Measurements from ENCODE around the gene NXT1. TPM values are rescaled to one million over a fixed set of nuclear protein-coding genes. Genes with fewer than 3 reads are reported as not detected.

Gene NXT1
- total and polyA plus RNA-seq, 11 donors = 4.2 to 20.1 (median 9.1) TPM

- H3K27me3 ChIP-seq = no peaks in the 10 kb centered on the region
- TF ChIP-seq CTCF (IDR thresholded peaks at IDR 0.05) (no peak), POLR2A (IDR thresholded peaks at IDR 0.05) (no peak)
- H3K4me1 ChIP-seq = peaks cover 0 to 22% (median 5%) of the 10 kb centered on the region in 12 donors
- DNase-seq (no peak), ATAC-seq (no peak)
- H3K4me3 ChIP-seq = no peak overlapping the region
- H3K9me3 ChIP-seq = no peaks in the 10 kb centered on the region
- 90 to 93% (median 92%) methylated on average over 5 of the region's 5 CpGs for WGBS, 4 donors
- no peak overlapping the region for H3K27ac ChIP-seq
- no peaks in the 10 kb centered on the region for H3K36me3 ChIP-seq
- intact Hi-C loops (cut with DNase I) = loop anchor here in 1 of 10 donors (10.0 kb wide), 1 partner anchor 452 kb away; no protein-coding TSS in a partner anchor
These were observed 33.5 kb upstream of the NXT1 start for GRCh38 chr20:23317081-23317480.

GRCh38 chr20:23318347-23318746 lies 32.2 kb upstream of the NXT1 start:
- TF ChIP-seq CTCF (IDR thresholded peaks at IDR 0.05) = no peak
- TF ChIP-seq POLR2A (IDR thresholded peaks at IDR 0.05) = no peak
- H3K27ac ChIP-seq = no peak overlapping the region
- H3K36me3 ChIP-seq = no peaks in the 10 kb centered on the region
- no peak for DNase-seq
- 87 to 92% (median 91%) methylated on average over 5 of the region's 5 CpGs for WGBS, 4 donors
- no peak overlapping the region for H3K4me3 ChIP-seq
- no peaks in the 10 kb centered on the region for H3K27me3 ChIP-seq
- H3K4me1 ChIP-seq = peaks cover 0 to 22% (median 5%) of the 10 kb centered on the region in 12 donors
- no peaks in the 10 kb centered on the region for H3K9me3 ChIP-seq
- ATAC-seq = no peak
- intact Hi-C loops (cut with DNase I) = loop anchor here in 1 of 10 donors (10.0 kb wide), 1 partner anchor 454 kb away; no protein-coding TSS in a partner anchor

GRCh38 chr20:23320317-23320716 lies 30.3 kb upstream of the NXT1 start:
- ATAC-seq = no peak
- no peak for TF ChIP-seq POLR2A (IDR thresholded peaks at IDR 0.05)
- TF ChIP-seq CTCF (IDR thresholded peaks at IDR 0.05) = peak in 7 of 12 donors; percentile 15 to 42 (median 30)
- intact Hi-C loops (cut with DNase I) = loop anchor here in 1 of 10 donors (10.0 kb wide), 1 partner anchor 986 kb away; no protein-coding TSS in a partner anchor
- H3K36me3 ChIP-seq = no peaks in the 10 kb centered on the region
- no peaks in the 10 kb centered on the region for H3K9me3 ChIP-seq
- H3K27ac ChIP-seq = no peak overlapping the region
- 79 to 84% (median 80%) methylated on average over 7 to 8 of the region's 8 CpGs for WGBS, 4 donors
- peaks cover 0 to 9% (median 0%) of the 10 kb centered on the region in 12 donors for H3K4me1 ChIP-seq
- no peak for DNase-seq
- H3K4me3 ChIP-seq = no peak overlapping the region
- H3K27me3 ChIP-seq = no peaks in the 10 kb centered on the region

- no peak overlapping the region for H3K27ac ChIP-seq
- no peak for TF ChIP-seq POLR2A (IDR thresholded peaks at IDR 0.05)
- no peak for TF ChIP-seq CTCF (IDR thresholded peaks at IDR 0.05)
- H3K9me3 ChIP-seq = no peaks in the 10 kb centered on the region
- H3K4me1 ChIP-seq = no peaks in the 10 kb centered on the region
- H3K4me3 ChIP-seq = no peak overlapping the region
- ATAC-seq = no peak
- no peak for DNase-seq
- intact Hi-C loops (cut with DNase I) = loop anchor here in 1 of 10 donors (10.0 kb wide), 1 partner anchor 990 kb away; no protein-coding TSS in a partner anchor
- 77 to 89% (median 81%) methylated on average over 3 of the region's 3 CpGs for WGBS, 4 donors
- no peaks in the 10 kb centered on the region for H3K36me3 ChIP-seq
- H3K27me3 ChIP-seq = no peaks in the 10 kb centered on the region
These were observed 25.5 kb upstream of the NXT1 start for GRCh38 chr20:23325107-23325506.

All from heart left ventricle (tissue), 16 donors.